Activated naive CD4-positive, alpha-beta T cell treated with anti-CD3 and anti-CD28 coated beads, Interleukin-2, amount 50 U/mL, for 24 hours (primary cell): Measurements from ENCODE around the gene PASK.

Source experiments
- H3K27ac Mint-ChIP-seq: one replicate; pipeline ENCODE4 v1.8.0; 2021; ENCODE audit warnings: mild to moderate bottlenecking, mixed read lengths
- H3K27me3 Mint-ChIP-seq: one replicate; pipeline ENCODE4 v1.8.0; 2021; ENCODE audit warnings: mixed read lengths
- H3K36me3 Mint-ChIP-seq: one replicate; pipeline ENCODE4 v1.8.0; 2021; ENCODE audit warnings: mixed read lengths
- H3K4me1 Mint-ChIP-seq: one replicate; pipeline ENCODE4 v1.8.0; 2021; ENCODE audit warnings: mixed read lengths
- H3K4me3 Mint-ChIP-seq: one replicate; pipeline ENCODE4 v1.8.0; 2021; ENCODE audit warnings: mild to moderate bottlenecking, mixed read lengths
- H3K9me3 Mint-ChIP-seq: one replicate; pipeline ENCODE4 v1.8.0; 2021; ENCODE audit warnings: mixed read lengths

The PASK gene

DNA sequence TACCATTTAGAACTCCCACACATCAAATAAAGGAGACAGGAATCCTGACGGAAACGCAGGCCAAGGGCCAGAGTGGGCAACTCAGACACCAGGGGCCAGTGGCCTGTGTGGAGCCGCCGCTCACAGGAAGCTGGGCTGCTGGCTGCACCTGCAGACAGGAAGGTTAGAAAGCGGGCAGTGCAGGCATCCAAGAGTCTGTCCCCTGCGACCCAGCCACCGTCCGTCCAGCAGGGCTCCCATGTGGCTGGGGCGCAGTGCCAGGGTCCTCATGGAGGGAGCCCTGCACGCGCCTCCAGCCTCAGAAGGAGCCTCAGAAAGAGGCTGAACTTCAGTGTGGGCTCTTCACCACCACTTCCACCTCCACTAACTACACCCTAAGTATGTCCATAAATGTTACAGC is 36.7 kb upstream of the PASK start:
- no peaks in the 10 kb centered on the region for H3K4me1 Mint-ChIP-seq
- no peaks in the 10 kb centered on the region for H3K36me3 Mint-ChIP-seq
- no peaks in the 10 kb centered on the region for H3K27me3 Mint-ChIP-seq
- H3K27ac Mint-ChIP-seq: no peak overlapping the region
- H3K4me3 Mint-ChIP-seq: no peak overlapping the region
- no peaks in the 10 kb centered on the region for H3K9me3 Mint-ChIP-seq

DNA sequence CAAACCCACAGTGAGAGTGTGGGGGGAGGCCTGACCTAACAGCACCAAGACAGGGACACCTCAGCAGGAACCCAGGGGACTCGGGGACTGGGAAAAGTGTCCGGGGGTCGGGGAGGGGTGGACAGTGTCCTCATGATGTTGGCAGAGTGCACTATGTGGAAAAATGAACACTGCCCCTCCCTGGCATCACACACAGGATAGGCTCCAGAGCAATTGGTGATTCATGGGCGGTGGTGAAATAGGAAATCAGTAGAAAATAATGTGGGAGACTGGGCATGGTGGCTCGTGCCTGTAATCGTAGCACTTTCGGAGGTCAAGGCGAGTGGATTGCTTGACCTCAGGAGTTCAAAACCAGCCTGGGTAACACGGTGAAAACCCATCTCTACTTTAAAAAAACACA is 35.6 kb upstream of the PASK start:
- Mint-ChIP-seq H3K36me3 (no peaks in the 10 kb centered on the region), H3K9me3 (no peaks in the 10 kb centered on the region), H3K27ac (no peak overlapping the region), H3K4me1 (no peaks in the 10 kb centered on the region), H3K27me3 (no peaks in the 10 kb centered on the region), H3K4me3 (no peak overlapping the region)

DNA sequence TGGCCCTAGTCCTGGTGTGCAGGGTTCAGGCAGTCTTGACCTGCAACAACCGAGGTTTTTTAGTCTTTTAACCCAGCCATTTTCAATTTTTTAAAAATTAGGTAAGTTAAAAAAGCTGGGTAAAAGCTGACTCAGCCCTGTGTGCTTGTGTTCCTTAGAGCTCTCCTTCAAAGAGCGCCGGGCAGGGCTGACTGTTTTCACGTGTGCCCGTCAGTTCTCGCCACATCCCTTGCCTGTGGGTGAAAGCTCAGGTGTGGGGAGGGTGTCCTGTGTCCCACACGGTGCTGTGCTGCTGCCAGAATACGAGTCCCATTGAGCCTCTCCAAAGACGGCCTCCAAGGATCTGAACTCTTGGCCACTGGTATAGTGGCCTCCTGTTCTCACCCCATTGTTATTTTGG is 33.9 kb upstream of the PASK start:
- H3K27me3 Mint-ChIP-seq: no peaks in the 10 kb centered on the region
- no peaks in the 10 kb centered on the region for H3K36me3 Mint-ChIP-seq
- H3K4me1 Mint-ChIP-seq: no peaks in the 10 kb centered on the region
- H3K4me3 Mint-ChIP-seq: no peak overlapping the region
- no peaks in the 10 kb centered on the region for H3K9me3 Mint-ChIP-seq
- H3K27ac Mint-ChIP-seq: no peak overlapping the region

DNA sequence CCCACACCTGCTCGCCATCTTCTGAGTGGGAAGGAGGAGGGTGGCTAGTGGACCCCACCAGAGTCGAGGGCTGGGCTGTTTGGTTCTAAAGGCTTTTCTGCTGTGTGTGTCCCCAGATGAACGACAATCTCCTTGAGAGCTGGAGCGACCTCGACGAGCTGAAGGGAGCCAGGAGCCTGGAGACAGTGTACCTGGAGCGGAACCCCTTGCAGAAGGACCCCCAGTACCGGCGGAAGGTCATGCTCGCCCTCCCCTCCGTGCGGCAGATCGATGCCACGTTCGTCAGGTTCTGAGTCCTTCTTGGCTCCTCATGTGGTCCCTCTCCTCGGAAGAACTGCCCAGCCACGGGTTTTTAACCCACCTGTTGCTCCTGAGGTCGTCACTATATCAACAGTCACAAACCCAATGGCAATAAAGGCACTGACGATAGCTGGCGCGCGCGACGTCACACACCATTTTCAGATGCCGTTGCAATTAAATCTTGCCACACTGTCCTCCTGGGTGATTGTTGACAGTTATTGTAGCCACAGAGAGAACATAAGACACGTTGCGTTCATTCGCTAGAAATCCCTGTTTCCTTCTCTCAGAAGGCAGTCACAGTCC is 33.4 kb upstream of the PASK start:
- Mint-ChIP-seq H3K27ac (no peak overlapping the region), H3K9me3 (no peaks in the 10 kb centered on the region), H3K36me3 (no peaks in the 10 kb centered on the region), H3K27me3 (no peaks in the 10 kb centered on the region), H3K4me1 (no peaks in the 10 kb centered on the region), H3K4me3 (no peak overlapping the region)

DNA sequence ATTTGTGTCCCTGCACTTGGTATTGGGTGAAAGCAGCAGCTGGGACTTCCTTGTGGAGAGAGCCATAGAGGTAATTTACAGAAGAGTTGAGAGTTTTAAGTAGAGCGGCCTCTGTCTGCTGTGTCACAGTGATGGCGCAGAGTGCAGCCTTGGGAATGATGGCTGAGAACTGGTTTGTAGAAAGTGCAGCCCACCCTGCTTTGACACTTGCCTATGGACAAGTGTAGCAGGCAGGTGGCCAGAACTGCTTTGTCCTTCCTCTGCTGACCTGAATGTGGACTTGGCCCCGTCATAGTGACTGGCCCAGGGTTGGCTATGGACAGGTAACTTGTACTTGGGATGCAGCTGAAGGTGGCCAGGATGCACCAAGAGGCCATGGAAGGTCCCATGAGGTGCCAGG is 32.9 kb upstream of the PASK start:
- no peaks in the 10 kb centered on the region for H3K9me3 Mint-ChIP-seq
- H3K27me3 Mint-ChIP-seq: no peaks in the 10 kb centered on the region
- no peaks in the 10 kb centered on the region for H3K36me3 Mint-ChIP-seq
- no peaks in the 10 kb centered on the region for H3K4me1 Mint-ChIP-seq
- H3K27ac Mint-ChIP-seq: no peak overlapping the region
- H3K4me3 Mint-ChIP-seq: no peak overlapping the region

DNA sequence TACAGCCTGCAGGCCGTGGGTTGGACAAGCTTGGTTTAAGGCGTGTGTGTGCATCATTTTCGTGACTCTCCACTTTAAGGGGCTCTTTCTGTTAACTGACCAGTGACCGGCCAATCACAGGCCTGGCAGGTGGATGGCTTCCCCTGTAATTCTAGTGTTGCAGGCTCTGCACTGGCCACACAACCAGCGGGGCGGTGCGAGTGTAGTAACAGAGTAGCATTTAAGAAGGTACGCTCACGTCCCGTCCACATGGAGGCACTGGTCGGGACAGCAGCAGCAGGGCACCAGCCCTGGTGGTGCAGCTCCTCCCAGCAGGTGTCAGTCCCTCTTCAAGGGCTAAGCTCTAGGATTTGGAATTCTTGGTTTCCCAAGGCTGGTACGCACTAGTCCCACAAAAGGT is 31.2 kb upstream of the PASK start:
- Mint-ChIP-seq H3K9me3 (no peaks in the 10 kb centered on the region), H3K27ac (no peak overlapping the region), H3K4me1 (no peaks in the 10 kb centered on the region), H3K36me3 (no peaks in the 10 kb centered on the region), H3K4me3 (no peak overlapping the region), H3K27me3 (no peaks in the 10 kb centered on the region)

DNA sequence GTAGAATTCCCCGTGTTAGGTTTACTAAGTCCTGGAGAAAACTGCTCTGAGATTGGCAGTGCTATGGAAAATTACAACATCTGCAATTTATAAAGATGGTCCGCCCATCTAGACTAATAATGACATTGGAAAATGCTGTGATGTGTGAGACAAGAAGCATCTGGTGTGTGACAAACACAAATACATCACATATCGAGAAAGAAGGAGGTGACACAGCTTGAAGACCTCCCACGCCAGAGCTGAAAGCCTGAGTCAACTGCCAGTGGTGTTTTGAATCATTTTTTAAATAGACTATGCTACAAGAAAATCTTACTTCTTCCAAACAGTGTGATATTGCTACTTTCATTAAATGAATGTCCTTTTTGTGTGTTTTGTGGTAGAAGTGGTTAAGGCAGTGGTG is 30.6 kb upstream of the PASK start:
- H3K36me3 Mint-ChIP-seq: peaks cover 4% of the 10 kb centered on the region
- H3K27me3 Mint-ChIP-seq: no peaks in the 10 kb centered on the region
- H3K27ac Mint-ChIP-seq: no peak overlapping the region
- H3K4me1 Mint-ChIP-seq: no peaks in the 10 kb centered on the region
- no peak overlapping the region for H3K4me3 Mint-ChIP-seq
- no peaks in the 10 kb centered on the region for H3K9me3 Mint-ChIP-seq

DNA sequence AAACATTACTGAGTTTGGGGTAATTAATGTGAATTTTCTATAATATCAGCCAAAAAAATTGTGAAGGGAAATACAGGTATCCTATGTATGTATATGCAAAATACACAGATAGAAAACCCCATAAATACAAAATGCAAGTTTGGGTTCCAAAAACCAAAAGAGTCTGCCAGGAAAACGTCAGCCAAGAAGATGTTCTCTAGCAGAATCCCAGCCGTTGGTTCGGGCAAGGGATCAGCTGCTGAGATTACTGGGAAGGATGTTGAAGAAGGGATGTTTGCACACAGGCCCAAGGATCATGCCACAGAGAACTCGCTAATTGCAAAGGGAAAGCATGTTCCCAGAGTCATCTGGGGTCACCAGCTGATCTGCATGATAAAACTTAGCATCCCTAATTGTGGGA is 29.7 kb upstream of the PASK start:
- H3K4me1 Mint-ChIP-seq: no peaks in the 10 kb centered on the region
- no peaks in the 10 kb centered on the region for H3K27me3 Mint-ChIP-seq
- no peak overlapping the region for H3K27ac Mint-ChIP-seq
- H3K36me3 Mint-ChIP-seq: peaks cover 5% of the 10 kb centered on the region
- H3K4me3 Mint-ChIP-seq: no peak overlapping the region
- no peaks in the 10 kb centered on the region for H3K9me3 Mint-ChIP-seq

DNA sequence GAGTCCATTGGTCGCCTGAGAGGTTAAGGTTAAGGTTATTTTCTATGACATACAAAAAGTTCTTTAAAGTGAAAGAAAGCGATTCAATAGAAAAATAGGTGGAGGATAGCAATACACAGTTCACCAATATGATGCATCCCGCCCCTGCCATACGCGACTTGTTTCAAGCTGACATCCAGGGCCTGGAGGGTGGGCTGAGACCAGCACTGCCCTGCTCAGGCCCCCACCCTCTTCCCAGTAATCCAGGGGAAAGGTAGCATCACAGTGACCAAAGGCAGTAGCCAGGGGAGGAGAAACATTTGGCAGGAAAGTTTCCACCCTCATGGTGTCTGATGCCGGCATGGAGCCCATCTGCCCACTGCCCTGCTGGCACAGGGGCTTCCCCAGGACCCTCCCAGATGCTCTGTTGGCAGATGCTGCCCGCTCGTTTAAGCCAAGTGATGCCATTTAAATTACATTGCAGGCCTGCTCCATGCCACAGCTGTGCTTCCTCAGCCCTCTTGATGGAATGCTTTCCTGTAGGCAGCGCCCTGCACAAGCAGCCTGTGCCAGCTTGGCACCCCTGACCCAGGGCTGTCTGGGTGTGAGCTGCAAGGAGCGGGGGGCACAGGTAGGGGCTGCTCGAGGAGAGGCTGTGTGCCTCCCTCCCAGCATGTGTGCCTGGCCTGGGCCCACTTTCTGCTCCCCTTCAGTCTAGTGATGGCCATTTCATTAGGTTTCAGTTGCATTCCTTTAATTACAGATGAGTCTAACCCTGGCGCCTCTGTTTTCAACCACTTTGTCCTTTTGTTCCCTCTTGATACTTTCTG is 28.5 kb upstream of the PASK start:
- no peak overlapping the region for H3K27ac Mint-ChIP-seq
- H3K9me3 Mint-ChIP-seq: no peaks in the 10 kb centered on the region
- H3K27me3 Mint-ChIP-seq: no peaks in the 10 kb centered on the region
- no peaks in the 10 kb centered on the region for H3K4me1 Mint-ChIP-seq
- no peak overlapping the region for H3K4me3 Mint-ChIP-seq
- H3K36me3 Mint-ChIP-seq: peaks cover 12% of the 10 kb centered on the region

DNA sequence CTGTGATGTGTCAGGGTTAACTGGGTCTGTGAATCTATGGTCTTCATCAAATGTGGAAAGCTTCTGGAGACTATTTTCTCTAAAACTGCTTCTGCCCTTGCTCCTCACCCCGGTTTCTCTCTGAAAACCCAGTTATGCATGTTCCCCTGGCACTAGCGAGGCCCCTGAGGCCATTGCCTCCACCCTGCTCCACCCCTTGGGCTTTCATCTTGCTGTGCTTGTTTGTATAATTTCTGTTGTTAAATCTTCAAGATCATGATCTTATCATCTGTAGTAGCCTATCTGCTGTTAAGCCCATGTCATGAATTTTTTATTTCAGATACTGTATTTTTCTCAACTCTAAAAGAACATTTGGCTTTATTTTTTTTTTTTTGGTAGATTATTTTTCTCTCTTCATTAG is 24.3 kb upstream of the PASK start:
- H3K4me3 Mint-ChIP-seq: no peak overlapping the region
- peaks cover 4% of the 10 kb centered on the region for H3K9me3 Mint-ChIP-seq
- H3K4me1 Mint-ChIP-seq: no peaks in the 10 kb centered on the region
- no peaks in the 10 kb centered on the region for H3K27me3 Mint-ChIP-seq
- peaks cover 37% of the 10 kb centered on the region for H3K36me3 Mint-ChIP-seq
- no peak overlapping the region for H3K27ac Mint-ChIP-seq

DNA sequence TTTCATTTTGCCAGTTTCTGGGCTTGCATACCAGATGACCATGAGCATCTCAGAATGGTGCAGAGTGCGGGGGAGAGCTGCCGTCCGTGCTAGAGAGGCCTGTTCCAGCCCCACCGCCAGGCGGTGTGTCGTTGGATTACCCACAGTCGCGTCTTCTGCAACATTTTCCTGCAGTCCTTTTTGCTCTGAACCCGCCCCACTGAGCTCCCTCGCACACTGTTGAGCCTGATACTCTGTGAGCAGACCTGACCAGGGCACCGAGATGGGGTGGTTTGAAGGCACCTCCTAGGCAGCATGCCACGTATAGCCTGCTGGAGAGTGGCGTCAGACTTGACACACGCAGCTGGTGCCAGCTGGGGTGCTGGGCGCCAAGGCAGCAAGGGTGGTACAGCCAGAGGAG is 19.1 kb upstream of the PASK start:
- no peak overlapping the region for H3K4me3 Mint-ChIP-seq
- H3K27ac Mint-ChIP-seq: no peak overlapping the region
- peaks cover 4% of the 10 kb centered on the region for H3K9me3 Mint-ChIP-seq
- H3K4me1 Mint-ChIP-seq: no peaks in the 10 kb centered on the region
- no peaks in the 10 kb centered on the region for H3K27me3 Mint-ChIP-seq
- peaks cover 29% of the 10 kb centered on the region for H3K36me3 Mint-ChIP-seq

DNA sequence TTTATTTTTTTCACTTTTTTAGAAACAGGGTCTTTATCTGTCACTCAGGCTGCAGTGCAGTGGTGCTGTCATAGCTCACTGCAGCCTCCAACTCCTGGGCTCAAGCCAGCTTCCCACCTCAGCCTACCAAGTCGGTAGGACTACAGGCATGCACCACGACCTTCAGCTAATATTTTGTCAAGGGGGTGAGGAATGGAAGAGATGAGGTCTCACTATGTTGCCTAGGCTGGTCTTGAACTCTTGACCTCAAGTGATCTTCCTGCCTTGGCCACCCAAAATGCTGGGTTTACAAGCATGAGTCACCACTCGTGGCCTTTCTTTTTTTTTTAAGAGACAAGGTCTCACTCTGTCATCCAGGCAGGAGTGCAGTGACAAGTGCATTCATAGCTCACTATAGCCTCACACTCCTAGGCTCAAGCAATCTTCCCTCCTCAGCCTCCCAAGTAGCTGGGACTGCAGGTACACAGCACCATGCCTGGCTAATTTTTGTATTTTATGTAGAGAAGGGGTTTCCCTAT is 14.4 kb upstream of the PASK start:
- Mint-ChIP-seq H3K27me3 (no peaks in the 10 kb centered on the region), H3K27ac (no peak overlapping the region), H3K4me1 (no peaks in the 10 kb centered on the region), H3K4me3 (no peak overlapping the region), H3K9me3 (no peaks in the 10 kb centered on the region), H3K36me3 (peaks cover 9% of the 10 kb centered on the region)

DNA sequence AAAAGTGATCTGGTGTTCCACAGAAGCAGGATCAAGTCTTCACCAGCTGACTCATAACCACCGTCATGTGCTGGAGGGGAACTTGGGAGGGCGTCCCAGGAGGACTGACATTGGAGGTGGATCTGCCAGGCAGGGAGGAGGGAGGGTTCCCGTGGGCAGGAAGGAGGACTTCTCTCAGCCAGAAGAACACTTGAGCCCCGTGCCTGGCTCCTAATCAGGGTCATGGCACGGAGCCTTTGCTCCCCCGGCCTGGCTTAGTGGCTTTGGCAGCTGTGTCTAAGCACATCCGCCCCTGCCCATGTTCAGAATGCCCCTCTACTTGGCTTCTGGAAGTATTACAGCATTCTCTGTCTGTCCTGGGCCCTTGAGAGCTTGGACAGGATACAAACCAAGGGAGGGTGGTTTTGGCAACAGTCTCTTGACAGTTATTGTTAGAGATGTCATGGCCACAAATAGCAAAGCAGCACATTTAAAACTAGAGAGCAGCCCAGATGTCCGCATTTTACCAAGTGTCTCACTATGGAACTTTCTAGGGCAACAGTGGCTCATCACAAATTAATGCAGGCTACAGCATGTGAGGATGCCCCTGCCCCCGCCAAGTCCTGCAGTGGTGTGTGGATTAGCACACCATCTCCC is 12.5 kb upstream of the PASK start:
- Mint-ChIP-seq H3K27ac (no peak overlapping the region), H3K9me3 (no peaks in the 10 kb centered on the region), H3K27me3 (no peaks in the 10 kb centered on the region), H3K4me3 (no peak overlapping the region), H3K36me3 (peaks cover 6% of the 10 kb centered on the region), H3K4me1 (peaks cover 9% of the 10 kb centered on the region)

DNA sequence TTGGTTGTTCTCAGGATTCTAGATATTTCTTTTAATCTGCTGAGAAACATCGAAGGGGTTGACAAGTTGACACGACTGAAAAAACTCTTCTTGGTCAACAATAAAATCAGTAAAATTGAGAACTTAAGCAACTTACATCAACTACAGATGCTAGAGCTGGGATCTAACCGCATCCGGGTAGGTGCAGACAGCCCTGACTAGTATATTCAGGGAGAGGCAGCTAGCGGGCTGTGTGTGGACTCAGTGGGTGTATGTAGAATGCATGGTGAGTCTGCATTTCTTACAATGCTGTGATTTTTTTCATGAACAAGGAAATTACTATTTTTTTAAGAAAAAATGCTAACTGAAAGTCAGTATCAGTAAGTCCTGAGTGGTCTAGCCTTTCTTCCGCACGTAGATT is 11.0 kb upstream of the PASK start:
- Mint-ChIP-seq H3K9me3 (no peaks in the 10 kb centered on the region), H3K4me1 (peaks cover 12% of the 10 kb centered on the region), H3K36me3 (peaks cover 6% of the 10 kb centered on the region), H3K27me3 (no peaks in the 10 kb centered on the region), H3K4me3 (no peak overlapping the region), H3K27ac (no peak overlapping the region)

DNA sequence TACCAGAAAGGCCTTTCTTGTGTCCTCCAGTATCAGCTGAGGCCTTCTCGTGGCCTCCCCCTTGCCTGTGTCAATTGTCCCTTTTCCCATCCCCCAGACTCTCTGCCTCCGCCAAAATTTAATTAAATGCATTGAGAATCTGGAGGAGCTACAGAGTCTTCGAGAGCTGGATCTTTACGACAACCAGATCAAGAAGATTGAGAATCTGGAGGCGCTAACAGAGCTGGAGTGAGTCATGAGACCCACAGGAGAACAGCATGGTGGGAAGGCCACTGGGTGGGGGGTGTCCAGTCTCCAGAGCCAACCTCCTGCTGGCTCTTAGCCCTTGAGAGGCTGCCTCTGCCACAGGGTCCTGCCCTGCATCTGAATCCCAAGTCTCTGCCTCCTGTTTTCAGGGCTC is 9.8 kb upstream of the PASK start:
- Mint-ChIP-seq H3K4me3 (no peak overlapping the region), H3K27me3 (no peaks in the 10 kb centered on the region), H3K4me1 (peaks cover 17% of the 10 kb centered on the region), H3K36me3 (peaks cover 6% of the 10 kb centered on the region), H3K9me3 (no peaks in the 10 kb centered on the region), H3K27ac (no peak overlapping the region)

DNA sequence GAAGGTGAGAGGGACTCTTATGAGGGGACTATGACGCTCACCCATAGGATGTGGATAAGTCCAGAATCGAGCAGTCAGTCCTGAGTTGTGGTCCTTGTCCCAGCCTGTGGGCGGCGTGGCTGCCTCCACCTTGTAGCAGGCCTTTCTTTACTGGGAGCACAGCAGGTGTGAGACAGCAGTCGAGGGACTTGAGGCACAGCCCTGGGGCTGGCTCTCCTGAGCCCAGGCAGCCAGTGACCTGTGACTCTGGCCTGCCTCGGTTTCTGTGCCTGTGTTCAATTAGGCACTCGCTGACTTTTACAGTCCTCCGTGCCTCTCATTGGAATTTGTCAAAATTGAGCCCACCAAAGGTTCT is 9.3 kb upstream of the PASK start:
- Mint-ChIP-seq H3K9me3 (no peaks in the 10 kb centered on the region), H3K4me1 (peaks cover 19% of the 10 kb centered on the region), H3K4me3 (no peak overlapping the region), H3K27me3 (no peaks in the 10 kb centered on the region), H3K36me3 (peaks cover 6% of the 10 kb centered on the region), H3K27ac (no peak overlapping the region)
